Activated T-helper 17 cell treated with anti-CD3 and anti-CD28 coated beads, Interleukin-2, amount 50 U/mL, for 72 hours (primary cell): ENCODE measurements around the gene SEC22C. TPM values are rescaled to one million over a fixed set of nuclear protein-coding genes. Genes with fewer than 3 reads are reported as not detected.
A peak's percentile ranks its signal among the peaks of the same experiment; 100 is the strongest.
"Not testable (repeated sequence)": the region's sequence is repeated elsewhere in the genome, so short reads cannot be mapped to it uniquely, and the experiment has no call there.

ENCODE experiments used
- ATAC-seq: fragments of 150-1000 bp; cut with Tn5 transposase; replicated peaks from 2 replicates; pipeline ENCODE4 v1.10.0; 2021; ENCODE audit warnings: mild to moderate bottlenecking, moderate library complexity
- H3K27ac Mint-ChIP-seq: one replicate; pipeline ENCODE4 v1.8.0; 2022; ENCODE audit warnings: mixed read lengths
- H3K27me3 Mint-ChIP-seq: one replicate; pipeline ENCODE4 v1.8.0; 2022; ENCODE audit warnings: mixed read lengths
- H3K36me3 Mint-ChIP-seq: one replicate; pipeline ENCODE4 v1.8.0; 2022; ENCODE audit warnings: low read depth, mild to moderate bottlenecking, mixed read lengths
- H3K4me1 Mint-ChIP-seq: one replicate; pipeline ENCODE4 v1.8.0; 2022; ENCODE audit warnings: mixed read lengths
- H3K4me3 Mint-ChIP-seq: one replicate; pipeline ENCODE4 v1.8.0; 2022; ENCODE audit warnings: mild to moderate bottlenecking, mixed read lengths
- H3K9me3 Mint-ChIP-seq: one replicate; pipeline ENCODE4 v1.8.0; 2022; ENCODE audit warnings: mixed read lengths
- total RNA-seq, 2 donors: library from RNA; stranded (reverse); gene quantifications; one replicate each; pipeline ENCODE4 v1.2.3, GENCODE V29; 2022

Gene SEC22C
- total RNA-seq, 2 donors from 2014 or later, result 32.3 to 46.9 TPM

DNA sequence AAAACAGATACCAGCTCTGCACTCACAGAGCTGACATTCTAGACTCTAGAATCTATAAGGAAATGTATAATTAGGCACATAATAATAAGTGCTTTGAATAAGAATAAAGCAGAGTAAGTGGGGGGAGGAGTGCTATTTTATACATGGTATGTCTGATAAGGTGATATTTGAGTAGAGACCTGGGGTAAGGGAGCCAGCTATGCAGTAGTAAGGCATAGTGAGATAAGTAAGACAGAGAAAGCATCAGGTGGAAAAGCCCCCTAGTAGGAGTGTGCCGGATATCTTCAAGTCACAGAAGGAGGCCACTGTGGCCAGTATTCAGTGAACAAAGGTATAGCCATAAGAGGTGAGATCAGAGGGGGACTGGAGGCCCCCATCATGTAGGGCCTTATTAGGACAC lies 11.9 kb upstream of the SEC22C start:
- no peak for ATAC-seq
- Mint-ChIP-seq H3K27me3 (no peaks in the 10 kb centered on the region), H3K27ac (peak overlapping the region; percentile 44), H3K4me1 (peaks cover 13% of the 10 kb centered on the region), H3K4me3 (peak overlapping the region; percentile 80), H3K36me3 (peaks cover 66% of the 10 kb centered on the region), H3K9me3 (no peaks in the 10 kb centered on the region)

DNA sequence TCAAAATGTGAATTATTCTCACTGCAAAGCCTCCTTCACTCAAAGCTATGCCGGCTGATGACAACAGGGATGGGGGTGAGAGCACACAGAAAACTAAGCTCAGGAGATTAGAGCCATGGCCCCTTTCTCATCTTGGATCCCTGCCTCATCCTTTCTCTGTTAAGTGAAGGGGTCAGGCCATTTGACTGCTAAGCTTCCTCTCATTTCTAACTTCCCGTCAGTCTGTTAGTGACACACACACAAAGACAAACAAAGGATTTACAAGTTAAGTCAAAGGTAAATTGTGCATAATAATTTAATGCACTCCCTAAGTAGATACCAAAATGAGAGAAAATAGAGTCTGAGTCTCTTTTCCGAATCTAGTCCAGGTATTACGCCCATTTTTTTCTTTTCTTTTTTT lies 10.0 kb upstream of the SEC22C start:
- ATAC-seq, result no peak
- peak overlapping the region; percentile 31 for H3K27ac Mint-ChIP-seq

DNA sequence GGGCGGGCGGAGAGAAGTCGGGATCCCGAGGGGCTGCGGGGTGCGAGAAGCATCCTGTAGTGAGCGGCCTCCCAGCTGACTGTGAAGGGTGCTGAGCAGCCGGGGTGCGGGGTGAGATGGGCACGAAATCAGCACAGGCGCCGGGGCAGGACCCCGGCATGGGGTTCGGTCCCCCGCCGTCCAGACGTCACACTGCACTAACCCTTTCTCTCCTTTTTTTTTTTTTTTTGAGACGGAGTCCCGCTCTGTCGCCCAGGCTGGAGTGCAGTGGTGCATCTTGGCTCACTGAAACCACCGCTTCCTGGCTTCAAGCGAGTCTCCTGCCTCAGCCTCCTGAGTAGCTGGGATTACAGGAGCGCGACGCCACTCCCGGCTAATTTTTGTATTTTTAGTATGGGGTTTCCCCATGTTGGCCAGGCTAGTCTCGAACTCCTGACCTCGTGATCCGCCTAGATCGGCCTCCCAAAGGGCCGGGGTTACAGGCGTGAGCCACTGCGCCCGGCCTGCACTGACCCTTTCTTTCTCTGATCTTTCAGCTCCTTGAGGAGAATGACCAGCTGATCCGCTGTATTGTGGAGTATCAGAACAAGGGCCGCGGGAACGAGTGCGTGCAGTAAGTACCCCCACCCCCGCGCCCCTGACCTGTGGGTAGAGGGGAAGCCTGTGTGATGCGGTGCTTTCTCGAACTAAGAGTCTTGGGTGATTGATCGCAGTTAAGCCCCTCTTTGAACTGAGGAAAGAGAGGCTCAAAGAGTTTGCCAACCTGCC lies 9.4 kb upstream of the SEC22C start:
- peak; percentile 4 for ATAC-seq
- Mint-ChIP-seq H3K27me3 (no peaks in the 10 kb centered on the region), H3K4me1 (peaks cover 19% of the 10 kb centered on the region), H3K9me3 (no peaks in the 10 kb centered on the region), H3K27ac (peak overlapping the region; percentile 75), H3K4me3 (peak overlapping the region; percentile 80), H3K36me3 (peaks cover 55% of the 10 kb centered on the region)

More for the DNA sequence above, 10.0 kb upstream of the SEC22C start:
- H3K4me3 Mint-ChIP-seq, result peak overlapping the region; percentile 80
- H3K36me3 Mint-ChIP-seq, result peaks cover 61% of the 10 kb centered on the region
- H3K4me1 Mint-ChIP-seq, result peaks cover 14% of the 10 kb centered on the region
- H3K9me3 Mint-ChIP-seq, result no peaks in the 10 kb centered on the region
- no peaks in the 10 kb centered on the region for H3K27me3 Mint-ChIP-seq

DNA sequence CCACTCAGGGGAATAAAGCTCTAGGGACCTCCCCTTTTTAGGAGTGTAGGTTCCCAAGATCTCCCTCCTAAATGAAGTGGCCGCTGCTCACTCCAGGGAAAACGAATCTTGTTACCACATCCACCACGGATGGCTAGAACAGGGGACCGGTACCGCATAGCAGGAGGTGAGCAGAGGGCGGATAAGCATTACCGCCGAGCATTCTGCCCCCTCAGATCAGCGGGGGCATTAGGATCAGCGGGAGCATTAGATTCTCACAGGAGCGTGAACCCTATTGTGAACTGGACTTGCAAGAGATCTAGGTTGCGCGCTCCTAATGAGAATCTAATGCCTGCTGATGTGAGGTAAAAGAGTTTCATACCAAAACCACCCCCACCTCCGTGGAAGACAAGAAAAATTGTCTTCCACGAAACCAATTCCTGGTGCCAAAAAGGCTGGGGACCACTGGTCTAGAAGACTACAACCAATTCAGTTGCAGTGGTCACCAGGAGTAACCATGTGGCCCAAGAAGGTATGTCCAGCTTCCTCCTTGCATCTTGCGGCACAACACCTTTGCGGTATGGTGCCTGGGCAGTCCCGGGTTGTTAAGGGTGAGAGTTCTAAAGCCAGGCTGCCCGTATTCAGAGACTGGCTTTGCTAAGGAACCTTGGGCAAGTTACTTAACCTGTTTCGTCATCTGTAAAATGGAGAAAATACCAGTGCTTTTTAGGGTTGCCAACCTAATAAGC lies 7.8 kb upstream of the SEC22C start:
- Mint-ChIP-seq H3K9me3 (no peaks in the 10 kb centered on the region), H3K27me3 (no peaks in the 10 kb centered on the region), H3K36me3 (peaks cover 38% of the 10 kb centered on the region), H3K4me3 (peak overlapping the region; percentile 80), H3K27ac (peak overlapping the region; percentile 75), H3K4me1 (peaks cover 27% of the 10 kb centered on the region)
- no peak for ATAC-seq

DNA sequence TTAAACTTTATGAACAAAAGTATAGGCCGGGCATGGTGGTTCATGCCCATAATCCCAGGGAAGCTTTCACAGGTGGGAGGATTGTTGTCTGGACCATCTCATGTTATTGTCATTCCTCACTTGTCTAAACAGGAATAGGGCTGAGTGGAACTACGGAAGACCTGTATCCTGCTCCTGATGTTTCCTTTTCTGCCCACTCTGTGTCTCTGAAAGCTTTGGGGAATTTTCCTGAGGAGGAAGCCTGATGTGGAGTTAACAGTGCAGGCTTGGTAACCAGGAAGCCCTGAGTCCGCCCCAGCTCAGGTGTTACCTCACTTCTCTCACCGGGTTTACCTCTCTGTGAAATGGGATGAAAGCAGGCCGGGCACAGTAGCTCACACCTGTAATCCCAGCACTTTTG lies 6.9 kb upstream of the SEC22C start:
- H3K36me3 Mint-ChIP-seq, result peaks cover 29% of the 10 kb centered on the region
- H3K9me3 Mint-ChIP-seq, result no peaks in the 10 kb centered on the region
- peaks cover 21% of the 10 kb centered on the region for H3K4me1 Mint-ChIP-seq
- no peaks in the 10 kb centered on the region for H3K27me3 Mint-ChIP-seq
- ATAC-seq, result no peak
- no peak overlapping the region for H3K27ac Mint-ChIP-seq
- H3K4me3 Mint-ChIP-seq, result no peak overlapping the region

DNA sequence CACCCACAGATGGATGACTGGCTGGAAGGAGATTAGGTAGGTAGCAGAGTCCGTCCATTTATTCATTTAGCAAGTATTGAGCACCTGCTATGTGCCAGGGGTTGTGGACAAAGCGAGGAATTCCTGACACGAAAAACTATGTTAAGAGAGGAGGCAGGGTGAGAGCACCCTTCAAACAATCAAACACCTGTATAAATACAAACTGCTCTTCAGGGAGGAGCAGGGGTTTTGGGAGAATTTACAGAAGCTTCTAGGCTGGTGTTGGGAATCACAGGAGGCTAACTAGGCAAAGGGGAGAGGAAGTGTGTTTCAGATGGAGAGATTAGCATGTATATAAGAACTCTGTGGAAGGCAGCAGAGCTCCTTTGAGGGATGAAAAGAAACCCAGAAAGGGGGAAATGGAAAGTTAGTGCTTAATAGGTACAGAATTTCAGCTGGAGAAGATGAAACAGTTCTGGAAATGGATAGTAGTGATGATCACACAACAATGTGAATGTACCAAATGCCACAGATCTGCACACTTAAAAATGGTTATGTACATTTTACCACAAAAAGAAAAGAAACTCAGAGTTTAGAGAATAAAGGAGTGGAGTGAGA lies 805 bp upstream of the SEC22C start:
- Mint-ChIP-seq H3K4me1 (peaks cover 46% of the 10 kb centered on the region), H3K4me3 (peak overlapping the region; percentile 93), H3K27me3 (no peaks in the 10 kb centered on the region), H3K9me3 (no peaks in the 10 kb centered on the region), H3K36me3 (peaks cover 23% of the 10 kb centered on the region), H3K27ac (peak overlapping the region; percentile 93)
- ATAC-seq, result no peak

DNA sequence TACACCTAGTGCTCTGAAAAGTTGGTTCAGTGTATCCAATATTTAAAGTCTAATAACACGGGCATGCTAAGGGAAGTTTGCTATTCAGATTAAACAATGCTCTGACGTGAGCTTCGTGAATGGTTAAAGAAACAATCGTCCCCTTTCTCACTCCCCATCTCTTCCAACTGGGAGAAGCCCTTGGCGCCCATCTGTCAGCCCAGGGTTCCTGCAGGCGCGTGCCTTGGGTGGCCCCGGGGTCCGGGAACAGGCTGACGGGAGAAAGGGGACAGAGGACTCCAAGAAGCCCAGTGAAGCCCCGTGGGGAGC lies 413 bp downstream of the SEC22C start:
- H3K27me3 Mint-ChIP-seq, result no peaks in the 10 kb centered on the region
- H3K4me1 Mint-ChIP-seq, result peaks cover 44% of the 10 kb centered on the region
- H3K36me3 Mint-ChIP-seq, result peaks cover 34% of the 10 kb centered on the region
- H3K9me3 Mint-ChIP-seq, result no peaks in the 10 kb centered on the region
- ATAC-seq, result no peak
- H3K4me3 Mint-ChIP-seq, result peak overlapping the region; percentile 93
- peak overlapping the region; percentile 77 for H3K27ac Mint-ChIP-seq

DNA sequence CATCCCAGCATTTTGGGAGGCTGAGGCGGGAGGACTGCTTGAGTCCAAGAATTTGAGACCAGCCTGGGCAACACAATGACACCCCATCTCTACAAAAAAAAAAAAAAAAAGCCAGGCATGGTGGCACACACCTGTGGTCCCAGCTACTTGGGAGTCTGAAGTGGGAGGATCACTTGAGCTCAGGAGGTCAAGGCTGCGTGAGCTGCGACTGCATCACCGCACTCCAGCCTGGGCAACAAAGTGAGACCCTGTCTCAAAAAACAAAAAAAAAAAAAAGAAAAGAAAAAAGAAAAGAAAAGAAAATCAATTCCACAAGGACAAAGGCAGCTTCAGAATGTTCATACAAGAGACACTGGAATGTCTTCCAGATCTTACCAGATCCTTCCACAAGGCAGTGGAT lies 2.4 kb downstream of the SEC22C start:
- not testable (repeated sequence) for H3K9me3 Mint-ChIP-seq, H3K27me3 Mint-ChIP-seq, ATAC-seq
- H3K4me3 Mint-ChIP-seq, result peak overlapping the region; percentile 93
- peaks cover 34% of the 10 kb centered on the region for H3K4me1 Mint-ChIP-seq
- H3K27ac Mint-ChIP-seq, result peak overlapping the region; percentile 73
- H3K36me3 Mint-ChIP-seq, result peaks cover 54% of the 10 kb centered on the region

DNA sequence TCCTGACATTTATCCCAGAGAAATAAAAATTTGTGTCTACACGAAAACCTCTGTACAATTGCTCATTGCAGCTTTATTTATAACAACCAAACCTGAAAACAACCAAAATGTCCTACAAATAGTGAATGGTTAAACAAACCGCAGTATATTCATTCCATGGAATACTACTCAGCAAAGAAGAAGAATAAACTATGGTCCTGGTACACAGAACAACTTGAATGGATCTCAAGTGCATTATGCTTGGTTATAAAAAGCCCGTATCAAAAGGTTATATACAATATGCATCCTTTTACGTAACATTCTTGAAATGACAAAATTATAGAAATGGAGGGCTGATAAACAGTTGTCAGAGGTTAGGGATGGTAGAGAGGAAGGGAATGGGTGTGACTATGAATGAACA lies 3.7 kb downstream of the SEC22C start:
- Mint-ChIP-seq H3K4me1 (peaks cover 29% of the 10 kb centered on the region), H3K27ac (no peak overlapping the region), H3K27me3 (no peaks in the 10 kb centered on the region), H3K4me3 (no peak overlapping the region), H3K9me3 (no peaks in the 10 kb centered on the region), H3K36me3 (peaks cover 67% of the 10 kb centered on the region)
- no peak for ATAC-seq

DNA sequence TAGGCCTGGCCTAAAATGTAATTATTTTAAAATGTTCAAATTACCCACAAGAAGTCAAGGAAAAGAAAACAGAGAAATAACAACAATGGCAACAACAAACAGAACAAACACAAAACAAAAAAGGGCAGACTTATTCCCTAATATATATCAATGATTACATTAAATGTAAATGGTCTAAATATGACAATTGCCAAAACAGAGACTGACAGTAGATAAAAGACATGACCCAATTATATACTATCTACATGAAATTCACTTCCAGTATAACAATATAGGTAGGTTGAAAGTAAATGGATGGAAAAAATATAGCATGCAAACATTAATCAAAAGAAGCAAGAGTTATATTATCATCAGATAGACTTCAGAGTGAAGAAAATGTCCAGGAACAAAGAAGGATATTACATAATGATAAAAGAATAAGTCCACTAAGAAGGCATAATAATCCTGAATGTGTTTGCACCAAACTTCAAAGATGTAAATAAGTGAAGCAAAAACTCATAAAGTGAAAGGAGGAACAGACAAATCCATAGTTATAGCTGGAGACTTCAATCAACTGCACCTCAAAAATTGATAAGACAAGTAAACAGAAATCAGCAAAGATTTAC lies 6.5 kb downstream of the SEC22C start:
- H3K9me3 Mint-ChIP-seq, result no peaks in the 10 kb centered on the region
- no peak for ATAC-seq
- H3K27ac Mint-ChIP-seq, result no peak overlapping the region
- H3K36me3 Mint-ChIP-seq, result peaks cover 82% of the 10 kb centered on the region
- no peak overlapping the region for H3K4me3 Mint-ChIP-seq
- H3K4me1 Mint-ChIP-seq, result peaks cover 22% of the 10 kb centered on the region
- H3K27me3 Mint-ChIP-seq, result no peaks in the 10 kb centered on the region

DNA sequence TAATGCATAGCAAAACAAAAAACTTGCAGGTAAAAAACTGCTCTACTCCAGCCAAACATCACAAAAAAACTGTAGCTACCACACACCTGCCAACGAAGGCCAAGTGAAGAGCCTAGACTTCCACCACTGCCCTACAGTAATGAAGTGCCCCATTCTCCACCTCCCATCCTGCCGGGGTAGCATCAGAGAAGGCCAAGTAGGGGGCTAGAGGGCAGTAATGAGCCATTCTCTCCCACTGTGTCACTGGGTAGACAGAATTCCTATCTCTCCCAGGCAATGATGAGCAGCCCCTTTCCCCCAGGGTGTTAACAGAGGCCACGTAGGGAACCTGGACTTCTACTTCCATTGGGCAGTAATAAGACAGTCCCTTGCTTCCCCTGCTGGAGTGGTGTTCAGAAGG lies 9.5 kb downstream of the SEC22C start:
- H3K36me3 Mint-ChIP-seq, result peaks cover 82% of the 10 kb centered on the region
- H3K4me1 Mint-ChIP-seq, result peaks cover 22% of the 10 kb centered on the region
- ATAC-seq, result peak; percentile 55

DNA sequence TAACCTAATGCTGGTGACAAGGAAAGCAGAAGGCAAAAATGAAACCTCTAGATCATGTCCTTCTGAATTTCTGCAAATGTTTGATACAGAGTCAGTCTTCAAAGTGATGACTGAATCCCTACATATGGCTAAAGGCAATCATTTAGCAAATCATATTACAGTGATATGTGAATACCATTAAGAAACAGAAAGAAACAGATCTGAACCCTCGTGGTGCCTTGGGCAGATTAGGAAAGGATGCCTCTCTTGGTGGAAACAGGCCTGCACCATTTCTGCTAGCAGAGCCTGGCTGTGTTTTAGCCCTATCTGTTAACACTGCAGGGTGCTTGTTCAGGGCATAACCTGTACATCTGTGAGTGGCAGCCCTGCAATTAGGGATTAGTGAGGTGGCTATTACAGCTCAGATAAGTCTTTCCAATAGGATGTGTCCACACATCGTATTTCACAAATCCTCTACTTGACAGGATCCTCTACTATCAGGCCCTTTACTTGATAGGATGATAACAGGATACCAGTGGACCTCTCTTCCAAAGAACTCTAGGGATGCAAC lies 12.1 kb downstream of the SEC22C start:
- peaks cover 83% of the 10 kb centered on the region for H3K36me3 Mint-ChIP-seq
- ATAC-seq, result no peak
- peak overlapping the region; percentile 6 for H3K27ac Mint-ChIP-seq
- no peaks in the 10 kb centered on the region for H3K27me3 Mint-ChIP-seq
- no peaks in the 10 kb centered on the region for H3K9me3 Mint-ChIP-seq
- H3K4me3 Mint-ChIP-seq, result no peak overlapping the region
- peaks cover 19% of the 10 kb centered on the region for H3K4me1 Mint-ChIP-seq

More for the DNA sequence above, 9.5 kb downstream of the SEC22C start:
- no peaks in the 10 kb centered on the region for H3K9me3 Mint-ChIP-seq
- no peak overlapping the region for H3K4me3 Mint-ChIP-seq
- peak overlapping the region; percentile 63 for H3K27ac Mint-ChIP-seq
- no peaks in the 10 kb centered on the region for H3K27me3 Mint-ChIP-seq

DNA sequence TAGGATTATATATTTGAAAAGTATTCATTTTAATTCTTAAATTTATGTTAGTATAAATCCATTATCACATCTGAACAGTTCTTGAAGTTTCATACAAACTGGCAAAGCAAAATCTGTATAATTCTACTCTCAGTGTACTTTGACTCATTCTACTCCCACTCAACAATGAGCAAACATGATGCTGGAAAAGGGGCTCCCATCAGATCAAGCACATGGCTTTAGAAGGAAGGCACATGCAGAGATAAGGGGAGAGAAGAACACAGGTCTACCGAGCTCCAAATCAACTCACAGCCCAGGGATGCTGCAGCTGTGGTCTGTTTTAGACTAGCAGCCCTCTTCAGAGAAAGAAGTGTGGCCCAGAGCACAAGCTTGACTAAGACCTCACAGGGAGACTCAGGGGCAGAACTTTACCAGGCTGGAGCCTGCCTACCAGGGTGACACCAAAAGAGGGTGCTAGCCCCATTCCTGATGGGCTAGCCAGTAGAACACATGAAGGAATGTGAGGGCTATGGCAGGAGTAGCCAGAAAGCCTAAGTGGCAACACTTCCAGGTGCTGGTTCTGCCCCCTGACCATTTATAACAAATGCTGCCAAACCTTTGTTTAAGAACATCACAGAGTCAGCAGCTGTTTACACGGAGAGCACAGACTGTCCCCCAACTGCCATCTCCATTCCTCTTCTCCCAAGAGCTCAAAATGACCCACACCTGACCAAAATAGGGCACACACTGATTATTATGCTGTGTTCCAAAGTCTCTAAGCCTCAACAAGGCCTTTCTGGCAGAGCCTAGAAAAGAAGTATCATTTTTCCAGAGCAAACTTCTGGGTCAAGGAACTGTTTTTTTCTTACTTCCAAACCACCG lies 19.5 kb downstream of the SEC22C start:
- H3K4me3 Mint-ChIP-seq, result no peak overlapping the region
- H3K4me1 Mint-ChIP-seq, result peaks cover 6% of the 10 kb centered on the region
- H3K9me3 Mint-ChIP-seq, result no peaks in the 10 kb centered on the region
- peaks cover 89% of the 10 kb centered on the region for H3K36me3 Mint-ChIP-seq
- no peaks in the 10 kb centered on the region for H3K27me3 Mint-ChIP-seq
- peak overlapping the region; percentile 24 for H3K27ac Mint-ChIP-seq
- ATAC-seq, result peak; percentile 56

DNA sequence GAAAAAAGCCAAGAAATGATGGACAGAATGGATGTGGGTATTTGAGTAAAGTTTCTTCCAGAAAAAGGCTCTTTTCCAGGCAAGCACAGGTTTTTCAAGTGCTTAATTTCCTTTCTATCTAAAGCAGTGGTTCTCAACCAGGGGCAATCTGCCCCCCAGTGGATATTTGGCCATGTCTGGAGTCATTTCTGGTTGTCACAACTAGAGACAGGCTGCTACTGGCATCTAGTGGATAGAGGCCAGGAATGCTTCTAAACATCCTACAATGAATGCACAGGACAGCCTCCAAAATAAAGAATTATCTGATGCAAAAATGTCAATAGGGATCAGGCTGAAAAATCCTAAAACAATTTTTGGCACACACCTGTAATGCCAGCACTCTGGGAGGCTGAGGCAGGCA lies 23.9 kb downstream of the SEC22C start:
- Mint-ChIP-seq H3K9me3 (no peaks in the 10 kb centered on the region), H3K4me3 (no peak overlapping the region), H3K27me3 (no peaks in the 10 kb centered on the region), H3K4me1 (peaks cover 20% of the 10 kb centered on the region), H3K36me3 (peaks cover 88% of the 10 kb centered on the region), H3K27ac (peak overlapping the region; percentile 96)
- ATAC-seq, result no peak
